Ishikawa (cell line): ENCODE data around the gene RNF141.

Experiments
- CREB1 ChIP-seq: IDR thresholded peaks from 2 replicates; pipeline ENCODE4 v1.6.1; 2012; ENCODE audit warnings: low read depth
- EP300 ChIP-seq: IDR thresholded peaks from 2 replicates; pipeline ENCODE4 v1.6.1; 2012; ENCODE audit warnings: borderline replicate concordance
- FOXM1 ChIP-seq: IDR thresholded peaks from 2 replicates; pipeline ENCODE4 v1.6.1; 2012; ENCODE audit warnings: low read depth, borderline replicate concordance
- MAX ChIP-seq: IDR thresholded peaks from 2 replicates; pipeline ENCODE4 v1.6.1; 2012
- NFIC ChIP-seq: IDR thresholded peaks from 2 replicates; pipeline ENCODE4 v1.6.1; 2012
- REST ChIP-seq: IDR thresholded peaks from 2 replicates; pipeline ENCODE4 v1.6.1; 2012; ENCODE audit warnings: low read depth, mild to moderate bottlenecking
- TAF1 ChIP-seq: IDR thresholded peaks from 2 replicates; pipeline ENCODE4 v1.6.1; 2012; ENCODE audit warnings: low read depth, mild to moderate bottlenecking
- TCF12 ChIP-seq: IDR thresholded peaks from 2 replicates; pipeline ENCODE4 v1.6.1; 2012; ENCODE audit warnings: low read depth
- YY1 ChIP-seq: IDR thresholded peaks from 2 replicates; pipeline ENCODE4 v1.6.1; 2012; ENCODE audit warnings: low read depth

GRCh38 chr11:10515418-10515817, 25.6 kb downstream of the RNF141 start:
- TF ChIP-seq MAX (no peak), EP300 (no peak), REST (no peak), YY1 (no peak), CREB1 (no peak), TCF12 (no peak), TAF1 (no peak), NFIC (no peak), FOXM1 (no peak)
